EH (cell line): Measurements from ENCODE around the gene CD81.

Experiments used
- DNase-seq: peaks from one replicate; pipeline ENCODE4 v3.0.0-alpha.2; 2015; ENCODE audit warnings: low read depth

The CD81 gene

DNA sequence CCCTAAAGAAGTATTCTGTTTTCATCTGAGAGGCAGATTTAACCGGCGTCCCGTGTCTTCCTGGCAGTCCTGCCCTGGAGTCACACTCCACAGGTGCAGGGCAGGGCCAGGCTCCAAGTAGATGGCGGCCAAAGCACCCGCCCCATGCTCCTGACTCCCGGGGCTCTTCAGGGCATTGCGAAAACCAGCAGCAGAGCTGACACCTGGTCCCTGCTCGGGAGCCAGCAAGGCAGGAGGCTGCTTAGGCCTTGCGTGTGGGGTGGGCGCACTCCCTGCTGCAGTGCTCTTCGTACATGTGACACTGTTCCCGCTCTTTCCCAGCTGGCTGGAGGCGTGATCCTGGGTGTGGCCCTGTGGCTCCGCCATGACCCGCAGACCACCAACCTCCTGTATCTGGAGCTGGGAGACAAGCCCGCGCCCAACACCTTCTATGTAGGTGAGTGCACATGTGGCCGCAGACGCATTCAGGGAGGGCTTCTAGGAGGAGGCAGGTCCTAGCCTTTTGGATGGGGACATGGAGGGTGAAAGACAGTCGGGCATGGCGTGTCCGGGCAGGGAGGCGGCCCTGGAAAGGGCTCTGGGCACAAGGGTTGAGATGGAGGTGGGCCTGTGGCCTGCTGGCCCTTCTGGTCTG, 13.1 kb downstream of the CD81 start:
- no peak for DNase-seq

DNA sequence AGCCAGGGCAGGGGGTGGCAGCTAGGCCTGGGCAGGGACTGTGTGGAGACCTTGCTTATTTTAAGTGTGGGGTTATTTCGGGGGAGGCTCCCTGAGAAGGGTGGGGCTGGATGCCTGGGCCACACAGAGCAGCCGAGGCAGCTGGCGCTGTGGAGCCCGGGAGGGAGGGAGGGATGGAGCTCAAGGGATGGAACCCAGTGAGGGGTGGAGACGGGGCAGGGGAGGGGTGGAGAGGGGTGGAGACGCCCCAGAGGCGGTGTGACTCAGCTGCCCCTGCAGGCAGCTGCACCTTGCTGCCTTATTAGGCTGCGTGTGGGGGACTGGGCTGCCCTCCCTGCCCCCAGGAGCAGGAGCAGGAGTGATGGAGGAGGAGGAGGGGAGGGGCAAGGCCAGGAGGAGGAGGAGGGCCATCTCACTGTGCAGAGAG, 13.6 kb downstream of the CD81 start:
- peak; percentile 93 for DNase-seq

GRCh38 chr11:2391181-2391975, 14.3 kb downstream of the CD81 start:
- DNase-seq = no peak

- no peak for DNase-seq
Measured at GRCh38 chr11:2392241-2392959, 15.3 kb downstream of the CD81 start.

- DNase-seq = no peak
Measured at GRCh38 chr11:2393111-2393868, 16.2 kb downstream of the CD81 start.

- no peak for DNase-seq
Measured at GRCh38 chr11:2393941-2394817, 17.1 kb downstream of the CD81 start.

DNA sequence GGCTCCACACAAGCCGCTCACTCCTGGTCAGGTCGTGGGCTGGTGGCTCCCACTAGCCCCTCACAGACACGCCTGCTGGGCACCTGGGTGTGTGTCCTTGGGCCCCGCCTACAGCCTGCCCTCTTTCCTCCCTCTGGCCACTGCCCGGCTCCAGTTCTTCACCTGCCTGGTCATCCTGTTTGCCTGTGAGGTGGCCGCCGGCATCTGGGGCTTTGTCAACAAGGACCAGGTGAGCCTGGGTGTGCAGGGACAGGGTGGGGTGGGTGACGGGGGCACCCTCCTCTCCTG, 17.7 kb downstream of the CD81 start:
- DNase-seq = no peak

GRCh38 chr11:2395211-2395730, 18.2 kb downstream of the CD81 start:
- DNase-seq = no peak

- no peak for DNase-seq
Measured at GRCh38 chr11:2395856-2396255, 18.7 kb downstream of the CD81 start.

GRCh38 chr11:2396471-2396870, 19.4 kb downstream of the CD81 start:
- DNase-seq = no peak

DNA sequence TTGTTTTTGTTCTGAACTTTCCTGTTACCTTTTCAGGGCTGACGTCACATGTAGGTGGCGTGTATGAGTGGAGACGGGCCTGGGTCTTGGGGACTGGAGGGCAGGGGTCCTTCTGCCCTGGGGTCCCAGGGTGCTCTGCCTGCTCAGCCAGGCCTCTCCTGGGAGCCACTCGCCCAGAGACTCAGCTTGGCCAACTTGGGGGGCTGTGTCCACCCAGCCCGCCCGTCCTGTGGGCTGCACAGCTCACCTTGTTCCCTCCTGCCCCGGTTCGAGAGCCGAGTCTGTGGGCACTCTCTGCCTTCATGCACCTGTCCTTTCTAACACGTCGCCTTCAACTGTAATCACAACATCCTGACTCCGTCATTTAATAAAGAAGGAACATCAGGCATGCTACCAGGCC, 19.9 kb downstream of the CD81 start:
- DNase-seq = no peak

DNA sequence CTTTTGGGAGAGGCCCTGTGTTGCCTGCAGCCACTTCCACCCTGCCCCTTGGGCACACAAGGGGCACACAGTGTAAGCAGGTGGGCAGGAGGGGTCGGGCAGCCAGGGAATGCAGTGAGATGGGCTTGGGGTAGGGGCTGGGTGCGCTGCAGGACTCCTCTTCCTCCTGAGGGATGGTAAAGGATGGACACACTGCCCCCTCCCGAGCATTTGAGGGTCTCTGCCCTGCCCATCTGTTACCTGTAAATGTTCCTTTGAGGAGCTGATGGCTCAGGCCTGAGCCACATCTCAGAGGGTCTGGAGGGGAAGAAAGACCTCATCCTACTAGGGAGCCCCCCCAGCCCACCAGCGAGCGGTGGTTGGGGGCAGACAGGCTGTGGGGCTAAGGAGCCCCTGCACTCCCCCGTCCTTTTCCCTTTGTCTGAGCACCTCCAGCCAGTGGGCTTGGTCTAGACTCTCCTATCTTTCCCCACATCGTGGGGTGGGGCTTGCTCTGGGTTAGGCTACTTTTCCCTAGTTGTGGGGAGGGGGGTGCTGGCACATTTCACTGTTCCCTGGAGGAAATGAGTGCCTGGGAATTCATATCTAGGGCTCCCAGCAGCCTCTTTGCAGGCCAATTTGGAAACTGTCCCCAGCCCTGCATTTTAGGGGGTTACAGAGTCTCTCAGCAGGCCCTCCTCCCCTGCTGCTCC, 21.7 kb downstream of the CD81 start:
- no peak for DNase-seq

- DNase-seq = no peak
Measured at GRCh38 chr11:2399488-2400068, 22.5 kb downstream of the CD81 start.

DNA sequence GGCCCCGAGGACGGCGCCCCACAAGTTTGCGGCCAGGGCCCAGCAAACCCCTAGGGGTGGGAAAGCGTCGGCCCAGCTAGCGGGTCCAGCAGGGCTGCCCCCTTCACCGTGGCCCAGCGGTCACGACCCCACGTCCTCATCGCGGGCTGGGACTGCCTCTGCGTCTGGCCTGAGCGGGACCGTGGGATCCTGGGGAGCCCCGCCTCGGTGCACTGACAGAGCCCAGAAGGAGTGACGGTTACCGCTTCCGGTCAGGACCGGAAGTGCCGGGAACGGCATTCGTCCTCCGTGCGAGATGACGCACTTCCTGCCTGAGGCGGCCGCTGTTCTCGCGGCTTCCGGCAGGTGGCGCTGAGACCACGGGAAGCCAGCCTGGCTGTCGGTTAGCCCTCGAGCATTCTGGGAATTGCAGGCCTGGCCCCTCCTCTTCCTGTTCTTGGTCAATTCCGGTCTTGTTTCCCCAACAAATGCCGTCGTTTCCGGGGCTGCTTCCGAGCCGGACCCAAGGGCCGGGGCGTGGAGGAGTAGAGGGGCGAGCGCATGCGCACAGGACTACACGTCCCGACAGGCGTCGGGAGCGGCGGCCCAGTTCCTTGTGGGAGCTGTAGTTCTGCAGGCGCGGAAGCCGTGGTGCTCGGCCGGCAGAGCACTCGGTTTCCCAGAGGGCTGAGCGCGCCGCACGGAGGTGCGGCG, 23.1 kb downstream of the CD81 start, which contains the start of gene TSSC4:
TSSC4 (plus strand) TSS at position 682 of the 693 bp plus-strand sequence. CDS start 1,884 bp downstream, outside the sequence.
- peak; percentile 100 for DNase-seq

GRCh38 chr11:2400762-2401435, 23.8 kb downstream of the CD81 start:
- DNase-seq = peak; percentile 35

DNA sequence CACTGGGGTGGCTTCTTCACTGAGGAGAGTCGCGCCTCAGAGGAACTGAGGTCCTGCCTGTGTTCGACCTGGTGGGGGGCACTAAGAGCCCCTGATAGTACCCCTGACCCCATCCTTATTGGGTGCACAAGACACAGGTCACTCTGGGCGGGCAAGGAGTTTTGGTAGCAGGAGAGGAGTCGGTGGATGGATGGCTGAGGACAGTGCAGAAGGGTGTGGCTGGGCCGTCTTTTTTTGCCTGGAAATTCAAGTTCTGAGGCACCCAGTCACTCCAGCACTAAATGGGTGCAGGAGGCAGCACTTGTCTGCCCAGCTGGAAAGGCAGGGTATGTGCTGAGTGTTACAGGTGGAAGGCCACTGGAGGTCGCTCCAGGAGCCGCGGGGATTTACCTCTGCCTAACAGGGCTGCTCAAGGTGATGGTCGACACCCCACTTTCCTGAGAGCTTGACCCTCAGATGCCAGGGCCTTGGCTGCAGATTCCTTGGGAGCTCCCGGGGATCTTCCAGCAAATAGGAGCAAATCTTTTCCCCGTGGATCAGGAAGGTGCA, 24.4 kb downstream of the CD81 start:
- DNase-seq = no peak

GRCh38 chr11:2402106-2402505, 25.0 kb downstream of the CD81 start:
- no peak for DNase-seq

DNA sequence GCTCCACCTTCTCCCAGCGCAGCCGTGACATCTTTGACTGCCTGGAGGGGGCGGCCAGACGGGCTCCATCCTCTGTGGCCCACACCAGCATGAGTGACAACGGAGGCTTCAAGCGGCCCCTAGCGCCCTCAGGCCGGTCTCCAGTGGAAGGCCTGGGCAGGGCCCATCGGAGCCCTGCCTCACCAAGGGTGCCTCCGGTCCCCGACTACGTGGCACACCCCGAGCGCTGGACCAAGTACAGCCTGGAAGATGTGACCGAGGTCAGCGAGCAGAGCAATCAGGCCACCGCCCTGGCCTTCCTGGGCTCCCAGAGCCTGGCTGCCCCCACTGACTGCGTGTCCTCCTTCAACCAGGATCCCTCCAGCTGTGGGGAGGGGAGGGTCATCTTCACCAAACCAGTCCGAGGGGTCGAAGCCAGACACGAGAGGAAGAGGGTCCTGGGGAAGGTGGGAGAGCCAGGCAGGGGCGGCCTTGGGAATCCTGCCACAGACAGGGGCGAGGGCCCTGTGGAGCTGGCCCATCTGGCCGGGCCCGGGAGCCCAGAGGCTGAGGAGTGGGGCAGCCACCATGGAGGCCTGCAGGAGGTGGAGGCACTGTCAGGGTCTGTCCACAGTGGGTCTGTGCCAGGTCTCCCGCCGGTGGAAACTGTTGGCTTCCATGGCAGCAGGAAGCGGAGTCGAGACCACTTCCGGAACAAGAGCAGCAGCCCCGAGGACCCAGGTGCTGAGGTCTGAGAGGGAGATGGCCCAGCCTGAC, 26.0 kb downstream of the CD81 start:
- no peak for DNase-seq
